Stimulated activated CD4-positive, alpha-beta T cell treated with anti-CD3 and anti-CD28 coated beads, Interleukin-1b, Interleukin-23, amount 100 ng/mL, for 48 hours (primary cell): ENCODE data around the gene ATP7B.

Source experiments
- DNase-seq: peaks from one replicate; pipeline ENCODE4 v3.0.0-alpha.2; 2020

The ATP7B gene

DNA sequence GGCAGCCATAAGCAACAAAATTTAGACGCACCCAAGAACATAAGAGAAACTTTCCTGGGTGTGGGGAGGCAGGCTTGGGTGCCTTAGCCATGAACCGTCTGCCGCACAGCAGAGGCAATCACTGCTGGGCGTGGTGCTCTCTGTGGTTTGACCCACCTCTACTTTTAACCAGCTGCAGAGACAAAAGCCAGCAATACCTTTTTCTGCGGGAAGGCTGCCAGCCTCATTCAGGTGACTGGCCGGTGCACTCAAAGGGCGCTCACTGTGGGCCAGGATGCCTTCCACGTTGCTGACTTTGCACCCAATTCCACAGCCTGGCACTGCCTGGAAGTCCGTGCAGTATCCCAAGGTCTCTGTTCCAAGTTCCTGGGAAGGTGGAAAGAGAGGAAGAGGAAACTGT lies 69.1 kb downstream of the ATP7B start:
- DNase-seq, result no peak

DNA sequence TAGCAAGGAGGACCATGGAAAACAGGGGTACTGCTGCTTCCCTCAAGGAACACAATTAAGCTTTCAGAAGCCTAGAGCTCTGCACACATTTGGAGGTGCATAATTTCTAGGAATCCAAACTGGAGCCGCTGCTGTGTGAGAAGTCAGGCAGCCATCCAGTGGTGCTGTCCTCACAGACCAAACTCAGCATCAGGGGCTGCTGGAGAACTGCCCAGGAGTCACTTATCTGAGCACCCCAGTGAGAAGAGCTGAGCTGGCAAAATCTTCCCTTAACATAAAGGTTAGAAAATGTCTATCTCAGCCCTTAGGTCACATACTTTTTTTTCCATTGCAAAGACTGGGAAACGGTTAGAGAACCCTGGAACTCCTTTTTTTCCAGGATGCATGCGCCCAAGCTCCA lies 72.8 kb downstream of the ATP7B start:
- DNase-seq, result no peak

DNA sequence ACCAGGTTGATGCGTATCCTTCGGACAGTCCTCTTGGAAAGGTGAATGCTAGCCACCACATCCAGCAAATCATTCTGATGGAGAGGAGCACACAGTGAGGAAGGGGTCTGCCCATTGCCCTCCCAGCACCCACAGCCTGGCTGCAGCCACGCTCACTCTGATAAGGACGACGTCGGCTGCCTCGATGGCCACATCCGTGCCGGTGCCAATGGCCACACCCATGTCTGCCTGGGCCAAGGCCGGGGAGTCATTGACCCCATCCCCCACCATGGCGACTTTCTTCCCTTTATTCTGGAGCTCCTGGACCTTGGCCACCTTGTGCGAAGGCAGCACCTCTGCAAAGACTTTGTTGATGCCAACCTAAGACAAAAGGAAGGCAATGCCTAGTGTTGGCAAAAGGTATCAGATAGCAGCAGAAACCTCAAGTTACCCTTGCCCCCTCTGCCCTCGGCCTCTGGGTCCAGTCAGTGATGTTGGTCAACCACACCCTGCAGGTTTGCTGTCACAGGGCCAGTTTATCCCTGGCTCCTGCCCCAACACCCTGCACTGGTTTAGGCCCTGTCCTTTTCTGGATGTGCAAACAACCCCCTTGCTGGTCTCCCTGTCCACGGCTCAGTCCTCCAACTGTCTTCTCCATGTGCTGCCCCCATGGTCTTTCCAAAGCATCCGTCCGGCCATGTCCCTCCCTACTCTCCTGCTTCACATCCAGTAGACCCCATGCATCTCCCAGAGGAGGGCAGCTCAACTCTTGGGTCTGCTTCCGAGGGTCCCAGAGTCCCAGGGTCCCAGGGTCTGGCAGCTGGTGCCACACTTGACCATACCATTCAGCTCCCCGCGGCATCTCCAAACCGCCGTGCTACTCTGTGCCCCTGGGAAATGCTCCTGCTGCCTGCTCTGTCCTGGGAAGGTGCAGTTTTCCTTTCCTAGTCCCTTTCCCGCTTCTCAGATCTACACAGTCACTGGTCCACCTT lies 73.6 kb downstream of the ATP7B start:
- DNase-seq, result no peak

DNA sequence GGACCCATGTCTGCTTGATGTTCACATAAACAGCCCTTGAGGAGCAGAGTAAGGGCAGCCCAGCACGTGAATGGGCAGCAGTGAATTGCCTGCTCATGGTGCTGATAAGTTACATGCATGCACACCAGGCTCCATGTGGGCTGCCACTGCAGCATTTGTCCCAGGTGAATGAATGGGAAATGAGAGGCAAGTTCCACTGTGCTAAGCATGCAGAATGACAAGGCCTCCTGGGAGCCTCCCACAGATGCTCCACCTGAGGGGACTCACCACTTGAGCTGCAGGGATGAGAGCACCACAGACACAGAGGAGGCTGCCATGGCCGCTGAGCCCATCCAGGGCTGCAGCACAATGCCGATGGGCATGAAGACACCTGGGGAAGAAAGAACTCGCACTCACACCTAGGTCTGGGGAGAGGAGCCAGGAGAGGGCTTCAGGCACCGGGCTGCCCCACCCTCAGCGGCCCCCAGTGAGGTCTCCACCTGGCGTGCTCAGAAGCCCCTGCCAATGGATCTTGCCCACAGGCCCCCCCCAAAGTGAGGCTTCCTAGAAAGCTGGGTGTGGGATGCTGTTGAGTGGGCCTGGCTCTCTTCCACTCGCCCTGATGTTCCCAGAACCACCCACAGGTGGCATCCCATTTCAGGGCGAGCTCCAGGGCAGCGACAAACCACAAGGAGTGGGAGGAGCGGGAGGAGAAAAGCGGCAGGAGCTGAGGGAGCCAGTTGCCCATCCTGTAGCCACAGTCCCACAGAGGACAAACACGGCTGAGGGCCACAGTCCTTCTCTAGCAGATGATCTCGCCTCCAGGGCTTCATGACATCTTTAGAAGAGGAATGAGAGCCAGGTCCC lies 75.7 kb downstream of the ATP7B start:
- no peak for DNase-seq

DNA sequence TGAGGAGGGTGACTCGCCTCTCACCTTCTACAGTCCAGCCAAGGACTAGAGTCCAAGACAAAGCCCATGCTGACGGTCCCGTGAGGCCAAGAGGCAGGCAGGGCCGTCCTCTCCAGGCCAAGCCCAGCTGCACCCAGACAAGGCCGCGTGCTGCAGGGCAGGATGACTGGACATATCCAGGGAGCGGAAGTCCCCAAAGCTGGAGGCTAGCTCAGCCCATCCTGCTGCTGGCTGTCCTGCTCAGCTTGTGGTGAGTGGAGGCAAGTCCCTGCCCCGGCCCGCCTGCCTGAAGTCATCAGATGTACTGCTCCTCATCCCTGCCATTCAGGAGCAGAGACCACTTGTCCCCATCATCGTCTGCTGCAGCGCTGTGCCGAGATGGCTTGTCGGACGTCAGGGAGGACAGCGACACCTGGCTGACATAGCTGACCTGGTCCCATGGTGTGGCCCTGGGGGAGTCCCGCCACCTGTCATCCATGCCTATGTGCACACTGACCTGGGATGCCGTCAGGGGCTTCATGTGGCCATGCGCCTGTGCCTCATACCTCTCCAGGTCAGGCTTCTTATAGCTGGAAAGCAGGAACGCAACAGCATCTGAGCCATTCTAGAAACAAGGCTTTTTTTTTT lies 76.7 kb downstream of the ATP7B start:
- no peak for DNase-seq

DNA sequence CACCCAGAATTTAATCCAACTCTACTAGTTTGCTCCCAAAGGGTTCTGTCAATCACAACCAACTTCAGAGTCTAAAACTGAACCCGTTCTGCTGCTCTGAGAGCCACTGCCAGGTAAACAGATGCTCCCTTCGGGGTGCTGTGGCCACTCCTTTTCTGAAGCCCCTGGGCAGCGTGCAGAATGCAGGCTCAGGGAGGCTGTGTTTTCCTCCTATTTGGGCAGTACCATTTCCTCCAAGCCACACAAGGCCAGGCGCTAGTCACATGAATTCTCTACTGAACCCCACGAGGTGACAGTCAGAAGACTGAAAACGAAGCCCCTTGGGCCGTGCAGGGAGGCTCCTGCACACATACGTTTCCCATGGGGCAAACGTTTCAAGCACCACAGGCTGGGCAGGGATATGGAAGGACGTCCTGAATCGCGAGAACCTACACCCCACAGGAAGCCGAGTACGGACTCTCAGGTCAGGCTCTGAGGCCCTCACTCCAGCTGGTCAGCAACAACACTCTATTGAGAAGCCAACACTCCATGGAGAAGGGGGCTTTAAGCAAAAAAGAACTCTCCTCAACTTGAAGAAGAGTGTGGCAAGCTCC lies 77.7 kb downstream of the ATP7B start:
- DNase-seq, result no peak

DNA sequence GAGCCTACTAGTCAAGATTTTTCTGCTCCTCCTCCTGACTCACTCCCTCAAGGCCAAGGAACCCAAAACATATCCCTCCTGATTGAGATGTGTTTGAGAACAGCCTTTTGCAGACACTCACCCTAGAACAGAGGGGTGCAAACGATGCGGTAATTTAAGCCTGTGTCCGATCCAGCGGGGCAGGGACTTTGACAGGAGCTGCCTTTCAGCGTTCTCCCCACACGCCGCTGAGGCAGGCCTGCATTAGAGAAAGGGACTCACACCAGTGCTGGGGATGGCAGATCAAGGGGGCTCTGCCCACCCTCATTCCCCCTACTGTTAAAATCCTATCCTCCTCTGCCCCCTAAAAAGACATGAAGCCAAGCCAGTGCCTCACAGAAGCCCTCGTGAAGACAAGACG lies 79.0 kb downstream of the ATP7B start:
- no peak for DNase-seq

DNA sequence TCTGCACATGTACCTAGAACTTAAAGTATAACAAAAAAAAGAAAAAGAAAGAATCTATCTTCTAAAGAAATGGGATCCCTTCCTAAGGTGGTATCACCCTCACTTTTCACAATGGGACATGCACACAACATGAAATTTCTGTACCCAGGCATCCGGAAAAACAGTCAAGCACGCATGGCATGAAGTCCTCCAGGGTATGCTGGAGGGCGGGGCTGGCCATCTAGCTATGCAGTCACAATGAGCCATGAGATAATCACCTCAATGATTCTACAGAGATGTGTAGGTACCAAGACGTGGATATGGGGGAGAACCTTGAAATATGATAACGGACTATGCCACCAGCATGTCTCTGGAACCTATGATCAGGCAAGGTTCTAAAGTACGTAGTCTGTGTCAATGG lies 79.6 kb downstream of the ATP7B start:
- DNase-seq, result no peak

DNA sequence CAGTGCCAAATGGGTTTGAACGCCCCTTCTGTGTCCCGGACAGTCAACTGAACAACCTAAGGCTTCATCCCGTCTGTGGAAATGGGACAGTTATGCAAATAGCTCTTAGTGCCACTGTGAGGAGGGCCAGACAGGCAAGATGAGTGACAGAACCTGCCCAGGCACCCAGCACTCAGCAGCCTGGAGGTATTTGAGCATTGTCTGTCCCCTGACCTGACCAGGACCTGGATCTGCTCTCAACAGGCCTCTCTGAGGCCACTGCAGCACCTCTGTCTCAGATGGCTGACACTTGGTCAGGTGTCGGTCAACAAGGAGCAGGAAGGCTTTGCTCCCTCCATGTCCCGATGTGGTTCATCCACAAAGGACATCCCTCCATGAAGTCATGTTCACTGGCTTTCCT lies 81.6 kb downstream of the ATP7B start:
- DNase-seq, result no peak

DNA sequence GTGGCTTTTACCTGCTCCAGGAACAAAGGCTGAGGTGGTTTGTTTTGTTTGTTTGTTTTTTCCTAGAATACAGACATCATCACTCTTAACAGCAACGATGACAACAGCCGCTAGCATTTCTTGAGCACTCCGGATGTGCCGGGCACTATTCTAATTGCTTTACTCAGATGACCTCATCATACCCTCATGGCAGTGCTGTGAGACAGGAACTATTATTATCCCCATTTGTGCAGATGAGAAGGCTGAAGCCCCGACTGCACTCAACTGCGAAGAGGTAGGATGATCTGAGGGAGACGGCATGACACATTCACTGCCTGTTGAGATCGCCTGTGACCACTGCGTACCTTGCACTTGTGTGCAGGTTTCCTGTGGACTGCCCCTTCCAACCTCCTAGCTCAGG lies 83.0 kb downstream of the ATP7B start:
- no peak for DNase-seq

DNA sequence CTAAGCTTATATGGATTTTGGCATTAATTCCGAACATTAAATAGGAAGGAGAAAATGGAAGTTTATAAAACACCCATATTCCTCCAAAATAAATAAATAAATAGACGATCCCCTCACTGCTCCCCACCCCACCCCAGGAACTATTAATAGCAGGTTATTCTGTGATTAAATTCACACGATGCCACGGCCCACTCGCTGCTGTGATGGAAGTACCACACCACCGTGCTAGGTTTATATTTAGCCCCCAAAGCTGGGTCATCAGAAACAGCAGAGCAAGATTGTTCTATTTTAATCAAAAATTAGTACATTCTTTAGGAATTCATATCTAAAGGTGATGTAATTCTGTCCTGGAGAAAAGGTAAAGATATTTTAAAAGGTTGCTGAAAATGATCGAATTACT lies 84.1 kb downstream of the ATP7B start:
- no peak for DNase-seq

DNA sequence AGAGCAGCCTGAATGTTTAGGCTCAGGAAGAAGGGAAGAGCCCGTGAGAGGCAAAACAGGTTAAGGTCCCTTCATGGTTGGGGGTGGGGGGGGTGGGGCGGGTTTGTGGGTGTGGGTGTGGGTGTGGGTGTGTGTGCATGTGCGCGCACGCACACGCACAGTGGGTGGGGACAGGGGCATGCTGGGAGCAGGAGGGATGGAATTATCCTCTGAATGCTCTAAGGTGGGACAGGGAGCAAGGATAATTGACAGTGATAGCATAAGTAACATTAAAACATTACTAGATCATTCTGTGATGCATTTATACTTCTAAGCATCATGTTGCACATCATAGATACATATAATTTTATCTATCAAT lies 84.7 kb downstream of the ATP7B start:
- DNase-seq, result no peak

DNA sequence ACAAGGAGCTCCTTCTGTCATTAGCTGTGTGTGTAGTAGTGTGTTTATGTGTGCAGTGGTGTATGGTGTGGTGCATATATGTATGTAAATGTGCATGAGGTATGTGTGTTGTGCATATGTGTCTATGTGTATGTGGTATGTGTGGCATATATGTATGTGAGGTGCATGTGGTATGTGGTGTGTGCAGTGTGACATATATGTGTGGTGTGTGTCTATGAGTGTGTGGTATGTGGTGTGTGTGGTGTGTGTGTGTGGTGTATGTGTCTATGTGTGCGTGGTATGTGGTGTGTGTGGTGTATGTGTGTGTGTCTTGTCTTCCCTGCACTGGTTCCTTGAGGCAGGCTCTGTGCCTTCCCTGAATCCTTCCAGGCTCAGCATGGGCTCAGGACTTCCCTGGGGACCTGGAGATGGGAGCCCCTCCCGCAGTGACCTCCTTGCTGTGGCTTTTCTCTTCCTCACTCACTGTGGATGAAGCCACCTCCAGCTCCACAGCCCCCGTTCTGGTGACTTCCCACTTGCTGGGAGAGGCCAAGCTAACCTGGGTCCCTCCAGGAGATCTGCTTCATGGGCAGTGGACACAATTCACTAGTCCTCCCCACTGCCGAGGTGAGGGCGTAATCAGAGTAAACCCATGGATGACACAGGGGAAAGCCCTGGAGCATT lies 85.3 kb downstream of the ATP7B start:
- DNase-seq, result no peak

DNA sequence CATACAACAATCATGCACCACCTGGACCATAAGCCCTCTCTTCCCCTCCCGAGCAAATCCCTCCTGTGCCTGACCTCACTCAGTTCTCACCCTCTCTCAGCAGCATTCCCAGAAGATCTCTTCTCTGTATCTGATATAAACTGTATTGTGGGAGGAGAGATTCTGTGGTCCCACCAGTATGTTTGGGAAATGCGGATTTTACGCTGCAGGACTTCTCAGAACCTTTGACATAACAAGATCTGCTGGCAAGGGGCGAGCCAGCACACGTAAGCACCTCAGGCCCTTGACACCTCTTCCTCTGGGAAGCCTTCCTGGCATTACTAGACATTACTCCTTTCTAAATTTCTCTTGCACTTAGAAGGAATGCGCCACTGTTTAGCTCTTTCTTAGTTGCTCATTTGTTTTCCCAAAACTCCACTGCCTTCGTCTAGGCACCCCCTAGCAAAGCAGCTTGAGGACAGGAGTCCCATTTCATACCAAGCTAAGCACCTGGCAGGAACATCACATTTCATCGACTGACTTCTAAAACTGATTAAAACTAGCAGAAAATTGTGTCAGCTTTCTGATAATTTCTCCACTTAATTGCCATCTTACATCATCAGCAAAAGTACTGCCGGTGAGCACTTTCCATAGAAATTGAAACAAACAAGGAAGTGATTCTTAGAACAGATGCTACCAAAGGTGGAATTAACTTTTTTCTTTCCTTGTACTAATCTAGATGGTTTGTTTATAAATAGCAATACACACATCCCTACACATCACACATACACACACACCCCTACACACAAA lies 86.3 kb downstream of the ATP7B start:
- DNase-seq, result no peak

DNA sequence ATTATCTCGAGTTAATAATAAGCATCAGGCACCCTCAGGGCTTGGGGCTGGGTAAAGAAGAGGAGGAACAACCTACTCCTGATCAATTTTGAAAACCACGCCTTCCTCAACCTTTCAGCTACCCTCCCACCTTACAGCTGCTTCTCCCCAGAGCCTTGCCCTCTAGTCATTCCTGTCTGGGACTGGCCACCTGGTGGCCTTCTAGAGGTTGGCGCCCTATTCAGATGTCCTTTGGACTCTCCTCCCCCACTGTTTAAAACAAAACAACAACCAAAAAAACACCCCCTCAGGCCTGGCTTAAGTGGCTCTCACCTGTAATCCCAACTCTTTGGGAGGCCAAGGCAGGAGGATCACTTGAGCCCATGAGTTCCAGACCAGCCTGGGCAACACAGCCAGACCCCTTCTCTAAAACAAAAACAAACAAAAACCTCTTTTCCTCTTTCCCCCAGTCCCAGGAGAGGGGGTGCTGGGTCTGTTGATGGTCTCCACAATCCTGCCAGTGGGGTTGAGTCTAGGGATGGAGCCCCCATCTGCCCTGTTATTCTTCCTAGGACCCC lies 87.2 kb downstream of the ATP7B start:
- no peak for DNase-seq

DNA sequence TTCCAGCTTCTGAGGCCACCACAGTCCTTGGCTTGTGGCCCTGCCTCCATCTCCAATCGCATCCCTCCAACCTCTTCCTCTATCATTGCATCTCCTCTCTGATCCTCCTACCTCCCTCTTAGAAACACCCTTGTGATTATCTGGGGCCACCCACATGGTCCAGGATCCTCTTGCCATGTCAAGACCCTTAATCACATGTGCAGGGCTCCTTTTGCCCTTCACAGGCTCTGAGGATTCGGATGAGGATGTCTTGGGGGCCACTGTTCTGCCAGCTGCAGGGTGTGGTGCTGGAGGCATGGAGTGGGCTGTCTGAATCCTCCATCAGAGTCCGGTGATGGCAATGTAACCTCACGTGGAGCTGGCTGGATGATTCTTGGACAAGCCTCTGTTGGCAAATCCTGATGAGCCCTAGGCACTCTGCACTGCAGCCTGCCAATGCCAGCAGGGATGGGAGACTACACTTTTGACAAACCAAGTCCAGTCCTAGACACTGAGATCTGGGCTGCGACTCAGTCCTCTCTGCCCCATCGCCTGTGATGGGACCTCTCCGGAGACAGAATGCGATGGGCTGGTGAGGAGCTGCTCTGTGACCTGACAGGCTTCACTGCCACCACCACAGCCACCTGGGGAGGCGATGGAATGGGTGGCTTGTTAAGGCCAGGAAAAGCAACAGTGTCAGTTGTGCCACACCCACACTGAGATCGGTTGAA lies 88.3 kb downstream of the ATP7B start:
- DNase-seq, result no peak

DNA sequence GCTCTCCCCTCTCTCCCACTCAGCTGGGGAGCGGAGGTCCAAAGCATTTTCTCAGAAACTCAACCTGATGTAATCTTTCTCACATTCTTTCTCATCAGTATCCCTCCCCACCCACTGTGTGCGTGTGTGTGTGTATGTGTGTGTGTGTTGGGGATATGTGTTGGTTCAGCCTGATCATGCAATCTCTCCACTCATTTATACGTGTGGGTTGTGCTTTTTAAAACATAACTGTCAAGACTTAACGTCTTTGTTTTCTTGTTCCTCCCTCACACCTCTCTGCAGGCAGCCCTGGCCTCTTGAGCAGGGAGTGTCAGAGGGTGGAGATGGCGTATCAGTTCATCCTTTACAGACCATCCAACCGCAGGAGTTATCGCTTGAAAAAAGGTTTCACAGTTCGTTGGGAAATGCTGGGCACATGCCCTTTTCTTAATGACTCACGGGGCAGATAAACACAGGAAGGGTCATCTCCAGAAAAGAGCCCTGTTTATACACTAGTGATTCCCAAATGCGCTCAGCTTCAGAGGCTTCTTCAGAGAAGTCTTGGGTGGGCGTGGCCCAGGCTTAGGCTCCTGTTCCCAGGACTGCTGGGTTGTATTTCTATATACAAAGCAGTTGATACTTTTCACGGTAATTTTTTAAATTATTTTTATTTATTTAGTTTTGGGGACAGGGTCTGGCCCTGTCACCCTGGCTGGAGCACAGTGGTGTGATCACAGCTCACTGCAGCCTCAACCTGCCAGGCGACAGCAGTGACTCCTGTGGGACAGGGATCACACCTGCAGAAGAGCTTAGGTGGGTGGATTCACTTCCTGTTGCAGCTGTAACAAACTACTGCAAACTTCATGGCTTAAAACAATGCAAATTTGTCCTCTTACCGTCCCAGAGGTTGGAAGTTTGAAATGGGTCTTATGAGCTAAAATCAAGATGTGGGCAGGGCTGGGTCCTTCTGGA lies 89.2 kb downstream of the ATP7B start:
- no peak for DNase-seq

DNA sequence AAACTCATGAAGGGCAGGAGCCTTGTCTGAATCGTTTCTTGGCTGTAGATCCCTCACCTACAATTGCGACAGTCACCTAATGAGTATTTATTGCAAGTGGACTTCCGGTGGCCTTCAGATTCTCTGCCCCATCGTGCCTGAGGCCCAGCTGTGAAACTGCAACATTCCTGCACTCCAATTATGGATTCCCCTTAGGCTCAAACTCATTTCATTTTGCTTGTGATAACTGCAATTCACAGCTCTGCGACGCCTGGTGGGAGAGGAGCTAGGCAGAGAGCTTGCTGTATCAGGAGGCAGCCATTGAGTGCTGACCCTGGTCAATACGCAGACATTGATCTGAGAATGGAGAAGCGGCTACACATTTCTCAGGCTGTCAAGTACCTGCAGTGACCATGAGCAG lies 90.5 kb downstream of the ATP7B start:
- DNase-seq, result no peak

DNA sequence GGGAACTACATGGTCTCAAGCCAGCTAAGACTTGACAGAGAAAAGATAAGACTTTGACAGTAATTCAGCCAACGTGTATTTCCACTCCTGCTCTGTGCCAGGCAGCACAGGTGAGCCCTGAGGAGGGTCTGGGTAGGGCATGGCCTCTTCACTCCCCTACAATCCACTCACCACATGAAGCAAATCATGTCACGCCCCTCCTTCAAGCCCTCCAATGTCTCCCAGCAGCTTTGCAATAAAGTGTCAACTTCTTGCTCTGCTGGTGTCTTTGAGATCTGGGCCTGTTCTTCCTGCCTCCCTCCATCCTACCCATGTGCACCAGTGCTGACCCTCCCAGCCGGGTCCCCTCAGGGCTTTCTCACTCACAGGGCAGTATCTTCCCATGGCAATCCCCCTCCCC lies 91.0 kb downstream of the ATP7B start:
- DNase-seq, result no peak

DNA sequence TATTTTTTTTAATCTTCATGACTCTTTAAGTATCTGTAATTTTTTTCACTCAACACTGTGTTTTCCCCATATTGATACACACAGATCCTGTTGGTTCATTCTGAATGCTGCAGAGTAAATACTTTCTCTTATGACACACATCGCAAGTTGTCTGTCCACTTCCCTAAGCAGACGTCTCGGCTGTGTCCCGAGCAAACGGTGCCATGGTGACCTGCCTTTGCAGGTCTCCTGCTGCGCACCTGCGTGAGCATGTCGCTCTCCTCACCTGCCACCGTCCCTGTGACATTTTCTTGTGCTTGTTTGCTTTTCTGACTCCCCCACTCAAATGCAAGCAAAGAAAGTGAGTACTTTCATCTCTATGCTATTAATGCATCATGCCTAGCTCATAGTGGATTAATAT lies 91.7 kb downstream of the ATP7B start:
- no peak for DNase-seq
